B cell (primary cell): ENCODE measurements around the gene RMI2. TPM values are rescaled to one million over a fixed set of nuclear protein-coding genes. Genes with fewer than 3 reads are reported as not detected.

Source experiments
- ATAC-seq: fragments of 200-7000 bp; cut with Tn5 transposase; one replicate; pipeline ENCODE4 v1.10.0; 2021; ENCODE audit warnings: low read depth, mild to moderate bottlenecking, moderate number of reproducible peaks, moderate library complexity
- CTCF ChIA-PET: fragments of 350-600 bp; sonication (Branson Sonifier 250); formaldehyde crosslinking; loops from one replicate; lab custom pipeline; 2021; ENCODE audit warnings: antibody characterized with exemption, inconsistent platforms; lab: Charles Lee
- POLR2A ChIA-PET: fragments of 350-600 bp; sonication (Branson Sonifier 250); formaldehyde crosslinking; loops from one replicate; lab custom pipeline; 2021; ENCODE audit warnings: antibody characterized with exemption; lab: Charles Lee
- DNase-seq: peaks from one replicate; pipeline ENCODE4 v3.0.0; 2013
- H2AFZ ChIP-seq: 2 replicates; pipeline ENCODE4 v1.6.1; 2012; ENCODE audit warnings: mild to moderate bottlenecking, low read depth, low read length; ENCODE audit not compliant: insufficient read depth, poor library complexity, severe bottlenecking
- H3K27ac ChIP-seq, 2 donors: 1 replicate in 1 of 2; 2 replicates in 1 of 2; pipeline ENCODE4 v1.5.1; 2012 to 2013; ENCODE audit warnings: low read length in 2 of 2, mild to moderate bottlenecking in 2 of 2, moderate library complexity in 1 of 2
- H3K27me3 ChIP-seq, 4 experiments: fragments of 200-600 bp in 1 of 4; sonication (generic) in 1 of 4; replicated peaks in 1 of 4; 1 replicate in 2 of 4; 2 replicates in 2 of 4; pipeline versions ENCODE4 v1.6.1 to v1.7.0; 2013 to 2016; ENCODE audit warnings: low read length in 3 of 4, mild to moderate bottlenecking in 2 of 4, mixed read lengths in 1 of 4, moderate library complexity in 1 of 4; ENCODE audit not compliant: insufficient read depth in 4 of 4, control insufficient read depth in 3 of 4; ENCODE audit errors: control extremely low read depth in 1 of 4
- H3K36me3 ChIP-seq, 2 experiments: replicated peaks in 1 of 2; 1 replicate in 1 of 2; 2 replicates in 1 of 2; pipeline versions ENCODE4 v1.6.1 to v1.7.1; 2013; ENCODE audit warnings: low read length in 1 of 2; ENCODE audit not compliant: insufficient read depth in 2 of 2, control insufficient read depth in 1 of 2; ENCODE audit errors: control extremely low read depth in 1 of 2, extremely low read depth in 1 of 2
- H3K4me1 ChIP-seq, 2 donors: fragments of 200-600 bp in 1 of 2; sonication (generic) in 1 of 2; 1 replicate in 1 of 2; 2 replicates in 1 of 2; pipeline versions ENCODE4 v1.5.1 to v1.6.1; 2013 to 2017; ENCODE audit warnings: low read length in 2 of 2; ENCODE audit not compliant: control insufficient read depth in 2 of 2, insufficient read depth in 2 of 2
- H3K4me2 ChIP-seq: replicated peaks from 2 replicates; pipeline ENCODE3; 2012; ENCODE audit warnings: mild to moderate bottlenecking, low read depth, low read length; ENCODE audit not compliant: poor library complexity, severe bottlenecking
- H3K4me3 ChIP-seq, 5 experiments: fragments of 200-600 bp in 1 of 5; sonication (generic) in 1 of 5; 1 replicate in 3 of 5; 2 replicates in 2 of 5; pipeline versions ENCODE4 v1.5.1 to v1.7.0; 2011 to 2016; ENCODE audit warnings: low read length in 4 of 5, mild to moderate bottlenecking in 4 of 5, low read depth in 2 of 5, control low read depth in 1 of 5, moderate library complexity in 1 of 5; ENCODE audit not compliant: insufficient read depth in 1 of 5; ENCODE audit errors: control extremely low read depth in 1 of 5, extremely low read depth in 1 of 5
- H3K79me2 ChIP-seq: fragments of 200-600 bp; sonication (generic); one replicate; pipeline ENCODE4 v1.6.0; 2016; ENCODE audit warnings: low read length; ENCODE audit not compliant: control insufficient read depth, insufficient read depth
- H3K9ac ChIP-seq: fragments of 200-600 bp; sonication (generic); 2 replicates; pipeline ENCODE4 v1.6.1; 2017; ENCODE audit warnings: mild to moderate bottlenecking, low read length, moderate library complexity
- H3K9me3 ChIP-seq, 3 donors: one replicate each; pipeline versions ENCODE4 v1.6.1 to v1.7.1; 2013; ENCODE audit warnings: low read length in 2 of 3; ENCODE audit not compliant: control insufficient read depth in 2 of 3, insufficient read depth in 1 of 3; ENCODE audit errors: control extremely low read depth in 1 of 3
- H4K20me1 ChIP-seq: 2 replicates; pipeline ENCODE4 v1.6.0; 2012; ENCODE audit warnings: mild to moderate bottlenecking, low read length; ENCODE audit not compliant: insufficient read depth, control insufficient read depth, poor library complexity, severe bottlenecking
- H3K27ac Mint-ChIP-seq: one replicate; pipeline ENCODE4 v1.8.0; 2021; ENCODE audit warnings: mixed read lengths
- H3K27me3 Mint-ChIP-seq: one replicate; pipeline ENCODE4 v1.8.0; 2021; ENCODE audit warnings: mixed read lengths
- H3K4me1 Mint-ChIP-seq: one replicate; pipeline ENCODE4 v1.8.0; 2021; ENCODE audit warnings: mixed read lengths
- H3K4me3 Mint-ChIP-seq: one replicate; pipeline ENCODE4 v1.8.0; 2021; ENCODE audit warnings: mixed read lengths
- H3K9me3 Mint-ChIP-seq: one replicate; pipeline ENCODE4 v1.8.0; 2022; ENCODE audit warnings: mixed read lengths; ENCODE audit not compliant: insufficient read depth
- EZH2 ChIP-seq: IDR thresholded peaks from 2 replicates; pipeline ENCODE4 v1.6.1; 2012; ENCODE audit warnings: borderline replicate concordance, low read depth, mild to moderate bottlenecking, moderate library complexity, low read length; ENCODE audit not compliant: insufficient read depth, poor library complexity, severe bottlenecking
- WGBS: methylation state at CpG from one replicate; pipeline ENCODE4 v1.1.5; 2013; ENCODE audit warnings: missing lambda C conversion rate; ENCODE audit not compliant: insufficient coverage; 5-methylcytosine and 5-hydroxymethylcytosine counted together
- intact Hi-C: fragments of 100-400 bp; cut with micrococcal nuclease; formaldehyde crosslinking; loops from one replicate; pipeline ENCODE4 v1.10.0; 2022
- polyA plus RNA-seq: library from polyadenylated mRNA; depleted of rRNA; stranded (reverse); fragments of >200 nt; gene quantifications from 2 replicates; pipeline ENCODE4 v1.2.3, GENCODE V29; 2012
- total RNA-seq, 2 donors: library from RNA; stranded (reverse); fragments of 120-200 nt in 1 of 2; gene quantifications; 1 replicate in 1 of 2; 2 replicates in 1 of 2; pipeline versions ENCODE4 v1.2.3 to v1.2.4, GENCODE V29; 2013 to 2022
- TF ChIP-seq, protein P1 (sequence below): fragments of 200-600 bp; IDR thresholded peaks from one replicate; pipeline ENCODE4 v1.8.0; 2022; ENCODE audit warnings: antibody characterized with exemption, mild to moderate bottlenecking

Gene RMI2
- total and polyA plus RNA-seq, 2 donors (not counting 1 experiment from before 2014, with no cell fraction given): 2.3 to 27.0 TPM

DNA sequence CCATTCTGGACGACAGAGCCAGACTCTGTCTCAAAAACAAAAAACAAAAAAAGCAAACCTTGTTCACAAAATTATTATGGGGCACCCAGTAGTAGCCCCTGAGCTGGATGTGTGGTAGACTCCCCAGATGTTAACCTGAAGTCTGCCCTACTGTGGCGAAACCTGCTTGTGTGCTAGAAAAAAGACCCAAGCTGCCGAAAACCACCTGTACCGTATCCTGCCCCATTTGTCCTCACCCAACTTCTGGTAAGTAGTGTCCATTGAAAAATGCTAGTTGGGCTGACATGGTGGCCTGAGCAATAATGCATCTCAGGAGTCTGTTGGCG lies 9.1 kb downstream of the RMI2 start:
- Histone ChIP-seq H3K4me3 (peak overlapping the region in 2 of 5 experiments; percentile 16 to 37), H3K36me3 (peaks cover 0 to 4% of the 10 kb centered on the region in 2 experiments), H3K27ac (peak overlapping the region; percentile 53 to 66), H4K20me1 (peaks cover 4% of the 10 kb centered on the region), H2AFZ (peak overlapping the region; percentile 40), H3K4me2 (peak overlapping the region; percentile 73), H3K27me3 (peaks cover 0 to 21% (median 4%) of the 10 kb centered on the region in 4 experiments), H3K79me2 (peaks cover 14% of the 10 kb centered on the region), H3K9me3 (no peaks in the 10 kb centered on the region), H3K4me1 (peaks cover 34 to 40% of the 10 kb centered on the region in 2 donors), H3K9ac (peak overlapping the region; percentile 41)
- H3K4me3 Mint-ChIP-seq: peak overlapping the region; percentile 88
- WGBS: 40% methylated on average over 4 of the region's 5 CpGs
- H3K27ac Mint-ChIP-seq: peak overlapping the region; percentile 93
- ATAC-seq (peak; percentile 15), DNase-seq (no peak)
- intact Hi-C loops: loop anchor here (1.0 to 10.0 kb wide), 4 partner anchors 9 to 280 kb away; partner anchors contain the start of gene RMI2
- H3K27me3 Mint-ChIP-seq: peaks cover 13% of the 10 kb centered on the region
- peaks cover 61% of the 10 kb centered on the region for H3K4me1 Mint-ChIP-seq
- ChIA-PET POLR2A (interaction anchor here (0.5 to 2.8 kb wide), 13 partner anchors 8 to 389 kb away, joined by 3 to 39 read pairs (median 6); partner anchors contain the start of gene SOCS1), CTCF (interaction anchor here (0.7 to 10.4 kb wide), 20 partner anchors 8 to 401 kb away, joined by 3 to 223 read pairs (median 4); partner anchors contain the start of gene SOCS1)
- TF ChIP-seq, protein P1, sequence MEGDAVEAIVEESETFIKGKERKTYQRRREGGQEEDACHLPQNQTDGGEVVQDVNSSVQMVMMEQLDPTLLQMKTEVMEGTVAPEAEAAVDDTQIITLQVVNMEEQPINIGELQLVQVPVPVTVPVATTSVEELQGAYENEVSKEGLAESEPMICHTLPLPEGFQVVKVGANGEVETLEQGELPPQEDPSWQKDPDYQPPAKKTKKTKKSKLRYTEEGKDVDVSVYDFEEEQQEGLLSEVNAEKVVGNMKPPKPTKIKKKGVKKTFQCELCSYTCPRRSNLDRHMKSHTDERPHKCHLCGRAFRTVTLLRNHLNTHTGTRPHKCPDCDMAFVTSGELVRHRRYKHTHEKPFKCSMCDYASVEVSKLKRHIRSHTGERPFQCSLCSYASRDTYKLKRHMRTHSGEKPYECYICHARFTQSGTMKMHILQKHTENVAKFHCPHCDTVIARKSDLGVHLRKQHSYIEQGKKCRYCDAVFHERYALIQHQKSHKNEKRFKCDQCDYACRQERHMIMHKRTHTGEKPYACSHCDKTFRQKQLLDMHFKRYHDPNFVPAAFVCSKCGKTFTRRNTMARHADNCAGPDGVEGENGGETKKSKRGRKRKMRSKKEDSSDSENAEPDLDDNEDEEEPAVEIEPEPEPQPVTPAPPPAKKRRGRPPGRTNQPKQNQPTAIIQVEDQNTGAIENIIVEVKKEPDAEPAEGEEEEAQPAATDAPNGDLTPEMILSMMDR: peak; percentile 0
- TF ChIP-seq EZH2: no peak
- H3K9me3 Mint-ChIP-seq: no peaks in the 10 kb centered on the region
